Erythroblast (primary cell): ENCODE results near the gene C7.

Experiments
- GATA1 ChIP-seq: IDR thresholded peaks from 2 replicates; pipeline ENCODE4 v1.6.1; 2011; ENCODE audit warnings: low read depth, mild to moderate bottlenecking, control low read depth, low read length, moderate library complexity
- POLR2A ChIP-seq: IDR thresholded peaks from 2 replicates; pipeline ENCODE4 v1.6.1; 2011; ENCODE audit warnings: mild to moderate bottlenecking, low read length

DNA sequence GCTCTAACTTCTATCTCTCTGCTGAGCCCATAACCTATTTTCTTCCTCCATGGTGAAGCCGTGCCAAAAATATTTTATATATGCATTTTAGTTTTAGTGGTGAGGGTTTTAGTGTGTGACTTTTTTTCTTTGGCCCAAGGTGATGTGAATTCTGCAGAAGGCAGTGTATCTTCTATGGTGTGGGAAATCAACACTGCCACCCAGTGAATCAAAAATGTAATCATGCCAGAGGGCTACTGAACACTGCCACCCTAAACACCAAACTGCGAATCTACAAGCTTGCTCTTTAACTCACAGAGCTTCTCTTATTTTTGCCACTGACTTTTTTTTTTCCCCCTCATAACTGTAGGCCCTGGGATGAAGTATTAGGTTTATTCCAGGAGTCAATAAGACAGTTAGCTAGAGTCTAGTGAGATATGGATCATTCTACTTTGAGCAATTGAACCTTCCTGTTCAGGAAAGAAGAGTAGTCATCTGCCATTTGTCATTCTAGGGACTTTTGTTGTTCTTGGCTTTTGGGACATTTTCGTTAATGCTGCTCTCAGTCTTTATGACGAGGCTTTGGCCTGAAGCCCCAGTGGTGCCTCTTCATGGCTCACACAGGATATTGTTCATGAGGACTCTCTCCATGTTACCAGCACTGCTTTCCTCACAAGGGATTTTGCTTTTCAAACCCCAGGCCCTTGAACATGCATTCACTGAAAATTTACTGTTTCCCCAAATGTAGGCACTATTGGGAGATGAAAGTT, 53.1 kb downstream of the C7 start:
- TF ChIP-seq POLR2A (no peak), GATA1 (no peak)
